Measurements from ENCODE around the gene SDK1. TPM values are rescaled to one million over a fixed set of nuclear protein-coding genes. Genes with fewer than 3 reads are reported as not detected.

The SDK1 gene
- total RNA-seq, 1 donor from 2014 or later: 0.48 TPM

- Mint-ChIP-seq H3K27me3 (ENCODE audit: low read depth) (peaks cover 7% of the 10 kb centered on the region), H3K4me1 (ENCODE audit: low read depth) (no peaks in the 10 kb centered on the region), H3K36me3 (ENCODE audit: low read depth) (no peaks in the 10 kb centered on the region), H3K4me3 (ENCODE audit: low read depth) (no peak overlapping the region), H3K27ac (no peak overlapping the region), H3K9me3 (no peaks in the 10 kb centered on the region)
- intact Hi-C loops (cut with micrococcal nuclease): no loop called here
- no peak for DNase-seq (ENCODE audit: low spot score)
These were observed 137.3 kb downstream of the SDK1 start for GRCh38 chr7:3438352-3438751.

DNA sequence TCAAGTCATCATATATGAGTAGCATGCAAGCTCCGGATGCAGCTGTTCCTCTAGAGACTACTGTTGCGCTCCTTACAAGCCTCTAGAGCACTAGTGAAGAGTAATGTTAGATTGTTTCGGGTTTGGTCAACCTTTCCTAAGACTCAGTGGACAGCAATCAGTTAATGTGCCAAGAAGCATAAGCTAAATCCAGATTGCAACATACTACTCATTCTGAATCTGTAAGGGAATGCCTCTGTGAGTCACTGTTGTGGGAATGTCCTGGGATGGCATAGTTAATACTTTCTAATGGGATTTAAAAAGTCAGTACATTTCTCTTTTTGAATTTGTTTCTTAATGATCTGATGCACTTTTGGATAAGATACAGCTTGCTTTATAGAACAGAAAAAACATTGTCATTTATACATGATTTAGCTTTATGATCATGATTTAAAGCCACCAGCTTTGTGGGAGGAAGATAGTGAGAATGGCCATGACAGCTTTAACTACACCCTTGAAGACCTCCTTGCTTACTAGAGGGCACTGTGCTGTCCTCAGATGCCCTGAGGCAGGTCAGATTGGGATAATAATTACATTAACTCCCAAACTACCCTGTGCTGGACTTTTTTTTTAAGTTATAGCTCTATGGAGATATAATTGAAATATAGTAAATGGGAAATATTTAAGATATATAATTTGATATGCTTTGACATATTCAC lies 138.4 kb downstream of the SDK1 start:
- Mint-ChIP-seq H3K9me3 (no peaks in the 10 kb centered on the region), H3K27me3 (ENCODE audit: low read depth) (peaks cover 11% of the 10 kb centered on the region), H3K4me1 (ENCODE audit: low read depth) (no peaks in the 10 kb centered on the region), H3K36me3 (ENCODE audit: low read depth) (no peaks in the 10 kb centered on the region), H3K4me3 (ENCODE audit: low read depth) (no peak overlapping the region), H3K27ac (no peak overlapping the region)
- no peak for DNase-seq (ENCODE audit: low spot score)
- intact Hi-C loops (cut with micrococcal nuclease): no loop called here

DNA sequence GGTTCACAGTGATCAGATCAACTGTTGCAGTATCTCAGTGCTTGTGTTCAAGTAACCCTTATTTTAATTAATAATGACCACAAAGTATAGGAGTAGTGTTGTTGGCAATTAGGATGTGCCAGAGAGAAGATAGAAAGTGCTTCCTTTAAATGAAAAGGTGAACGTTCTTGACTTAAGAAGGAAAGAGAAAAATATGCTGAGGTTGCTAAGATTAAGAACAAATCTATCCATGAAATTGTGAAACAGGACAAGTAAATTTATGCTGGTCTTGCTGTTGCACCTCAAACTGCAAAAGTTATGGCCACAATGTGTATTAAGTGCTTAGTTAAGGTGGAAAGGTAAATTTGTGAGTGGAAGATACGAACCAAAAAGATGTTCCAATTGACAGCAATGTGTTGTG lies 139.5 kb downstream of the SDK1 start:
- no peak overlapping the region for H3K4me3 Mint-ChIP-seq (ENCODE audit: low read depth)
- intact Hi-C loops (cut with micrococcal nuclease): no loop called here
- H3K27ac Mint-ChIP-seq: no peak overlapping the region
- no peak for DNase-seq (ENCODE audit: low spot score)
- H3K27me3 Mint-ChIP-seq (ENCODE audit: low read depth): peaks cover 14% of the 10 kb centered on the region
- H3K4me1 Mint-ChIP-seq (ENCODE audit: low read depth): no peaks in the 10 kb centered on the region
- H3K36me3 Mint-ChIP-seq (ENCODE audit: low read depth): no peaks in the 10 kb centered on the region
- H3K9me3 Mint-ChIP-seq: peaks cover 1% of the 10 kb centered on the region

DNA sequence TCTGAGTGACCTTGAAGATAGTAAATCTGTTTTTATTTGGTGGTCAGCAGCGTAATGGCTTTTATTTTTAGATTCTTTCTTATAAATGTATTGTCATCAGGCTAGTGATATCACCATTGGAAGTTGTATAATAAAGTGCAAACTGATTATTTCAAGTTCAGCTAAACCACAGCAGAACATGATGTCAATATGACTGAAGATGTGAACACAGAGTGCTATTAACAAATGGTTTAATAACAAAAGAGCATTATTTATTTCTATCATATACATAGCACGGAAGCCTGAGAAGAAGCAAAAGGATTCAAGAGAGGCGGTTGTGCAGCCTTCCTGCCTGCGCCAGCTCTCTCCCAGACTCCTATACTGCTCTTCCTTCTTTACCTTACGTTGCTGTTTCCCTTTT lies 142.7 kb downstream of the SDK1 start:
- intact Hi-C loops (cut with micrococcal nuclease): no loop called here
- no peak overlapping the region for H3K27ac Mint-ChIP-seq
- H3K9me3 Mint-ChIP-seq: peaks cover 12% of the 10 kb centered on the region
- H3K36me3 Mint-ChIP-seq (ENCODE audit: low read depth): no peaks in the 10 kb centered on the region
- H3K4me3 Mint-ChIP-seq (ENCODE audit: low read depth): no peak overlapping the region
- H3K27me3 Mint-ChIP-seq (ENCODE audit: low read depth): peaks cover 18% of the 10 kb centered on the region
- H3K4me1 Mint-ChIP-seq (ENCODE audit: low read depth): no peaks in the 10 kb centered on the region
- DNase-seq (ENCODE audit: low spot score): no peak

- peaks cover 12% of the 10 kb centered on the region for H3K9me3 Mint-ChIP-seq
- no peak overlapping the region for H3K4me3 Mint-ChIP-seq (ENCODE audit: low read depth)
- intact Hi-C loops (cut with micrococcal nuclease): no loop called here
- peaks cover 19% of the 10 kb centered on the region for H3K27me3 Mint-ChIP-seq (ENCODE audit: low read depth)
- H3K36me3 Mint-ChIP-seq (ENCODE audit: low read depth): no peaks in the 10 kb centered on the region
- H3K4me1 Mint-ChIP-seq (ENCODE audit: low read depth): no peaks in the 10 kb centered on the region
- DNase-seq (ENCODE audit: low spot score): no peak
- no peak overlapping the region for H3K27ac Mint-ChIP-seq
These were observed 145.7 kb downstream of the SDK1 start for GRCh38 chr7:3446786-3447185.

GRCh38 chr7:3451701-3452100 lies 150.6 kb downstream of the SDK1 start:
- H3K27ac Mint-ChIP-seq: no peak overlapping the region
- H3K36me3 Mint-ChIP-seq (ENCODE audit: low read depth): no peaks in the 10 kb centered on the region
- peaks cover 2% of the 10 kb centered on the region for H3K27me3 Mint-ChIP-seq (ENCODE audit: low read depth)
- no peak overlapping the region for H3K4me3 Mint-ChIP-seq (ENCODE audit: low read depth)
- H3K9me3 Mint-ChIP-seq: peaks cover 8% of the 10 kb centered on the region
- intact Hi-C loops (cut with micrococcal nuclease): no loop called here
- H3K4me1 Mint-ChIP-seq (ENCODE audit: low read depth): peaks cover 4% of the 10 kb centered on the region
- DNase-seq (ENCODE audit: low spot score): no peak

- intact Hi-C loops (cut with micrococcal nuclease): no loop called here
- no peaks in the 10 kb centered on the region for H3K36me3 Mint-ChIP-seq (ENCODE audit: low read depth)
- no peak for DNase-seq (ENCODE audit: low spot score)
- H3K9me3 Mint-ChIP-seq: peaks cover 13% of the 10 kb centered on the region
- H3K4me1 Mint-ChIP-seq (ENCODE audit: low read depth): peaks cover 4% of the 10 kb centered on the region
- no peak overlapping the region for H3K27ac Mint-ChIP-seq
- peaks cover 2% of the 10 kb centered on the region for H3K27me3 Mint-ChIP-seq (ENCODE audit: low read depth)
- no peak overlapping the region for H3K4me3 Mint-ChIP-seq (ENCODE audit: low read depth)
These were observed 152.3 kb downstream of the SDK1 start for GRCh38 chr7:3453398-3453797.

DNA sequence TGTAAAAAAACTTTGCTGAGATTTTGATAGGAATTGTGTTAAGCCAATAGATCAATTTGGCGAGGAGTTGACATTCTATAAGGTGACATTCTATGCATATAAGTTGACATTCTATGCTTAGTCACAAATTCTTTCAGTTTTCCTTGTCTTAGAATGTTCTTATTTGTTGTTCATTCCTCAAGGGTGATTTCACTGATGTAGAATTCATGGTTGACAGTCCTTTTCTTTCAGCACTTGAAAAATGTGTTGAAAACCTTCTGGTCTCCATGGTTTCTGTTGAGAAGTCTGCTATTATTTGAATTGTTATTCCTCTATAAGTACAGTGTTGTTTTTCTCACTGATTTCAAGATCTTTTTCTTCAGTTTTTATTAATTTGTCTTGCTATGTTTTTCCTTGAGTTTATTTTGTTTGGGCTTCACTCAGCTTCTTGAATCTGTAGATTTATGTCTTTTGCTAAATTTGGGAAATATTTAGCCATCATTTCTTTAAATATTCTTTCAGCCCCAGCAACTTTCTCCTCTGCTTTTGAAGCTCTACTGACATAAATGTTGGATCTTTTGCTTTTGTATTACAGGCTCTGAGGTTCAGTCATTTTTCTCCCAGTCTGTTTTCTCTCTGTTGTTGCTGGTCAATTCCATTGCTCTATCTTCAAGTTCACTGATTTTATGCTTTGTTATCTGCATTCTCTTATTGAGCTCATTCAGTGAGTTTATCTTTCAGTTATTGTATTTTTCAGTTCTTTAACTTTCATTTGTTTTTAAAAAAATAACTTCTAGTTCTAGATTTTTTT lies 154.9 kb downstream of the SDK1 start:
- intact Hi-C loops (cut with micrococcal nuclease): no loop called here
- peaks cover 11% of the 10 kb centered on the region for H3K4me1 Mint-ChIP-seq (ENCODE audit: low read depth)
- H3K36me3 Mint-ChIP-seq (ENCODE audit: low read depth): no peaks in the 10 kb centered on the region

GRCh38 chr7:3459111-3459510 lies 158.1 kb downstream of the SDK1 start:
- Mint-ChIP-seq H3K36me3 (ENCODE audit: low read depth) (no peaks in the 10 kb centered on the region), H3K27ac (no peak overlapping the region), H3K4me1 (ENCODE audit: low read depth) (peaks cover 29% of the 10 kb centered on the region), H3K27me3 (ENCODE audit: low read depth) (no peaks in the 10 kb centered on the region), H3K4me3 (ENCODE audit: low read depth) (no peak overlapping the region), H3K9me3 (peaks cover 13% of the 10 kb centered on the region)
- intact Hi-C loops (cut with micrococcal nuclease): no loop called here
- DNase-seq (ENCODE audit: low spot score): no peak

More for the DNA sequence above, 154.9 kb downstream of the SDK1 start:
- Mint-ChIP-seq H3K27me3 (ENCODE audit: low read depth) (no peaks in the 10 kb centered on the region), H3K9me3 (peaks cover 13% of the 10 kb centered on the region), H3K27ac (no peak overlapping the region), H3K4me3 (ENCODE audit: low read depth) (no peak overlapping the region)
- no peak for DNase-seq (ENCODE audit: low spot score)

GRCh38 chr7:3461923-3462322 lies 160.9 kb downstream of the SDK1 start:
- peak; percentile 61 for DNase-seq (ENCODE audit: low spot score)
- intact Hi-C loops (cut with micrococcal nuclease): loop anchor here (2.0 kb wide), 1 partner anchor 161 kb away; the partner anchor contains the start of gene SDK1
- Mint-ChIP-seq H3K27me3 (ENCODE audit: low read depth) (no peaks in the 10 kb centered on the region), H3K4me1 (ENCODE audit: low read depth) (peaks cover 35% of the 10 kb centered on the region), H3K4me3 (ENCODE audit: low read depth) (peak overlapping the region; percentile 55), H3K36me3 (ENCODE audit: low read depth) (no peaks in the 10 kb centered on the region), H3K27ac (peak overlapping the region; percentile 76), H3K9me3 (peaks cover 6% of the 10 kb centered on the region)

DNA sequence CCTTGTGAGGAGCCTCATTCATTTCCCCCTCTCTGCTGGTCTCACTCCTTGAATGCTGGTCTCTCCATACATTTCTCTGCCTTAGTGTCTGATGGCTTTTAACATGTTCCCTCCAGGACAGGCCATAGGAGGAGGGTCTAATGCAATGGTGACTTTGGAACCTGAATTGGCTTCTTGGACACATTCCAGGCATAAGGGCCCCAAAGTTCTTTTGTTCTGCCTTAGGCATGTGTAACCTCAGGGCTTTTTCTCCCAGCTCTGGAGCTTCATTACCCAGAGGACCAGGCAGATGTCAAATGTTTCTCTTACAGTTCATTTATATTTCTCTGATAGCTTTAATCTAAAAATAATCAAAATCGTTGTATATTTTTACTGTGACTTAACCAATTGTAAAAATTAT lies 162.6 kb downstream of the SDK1 start:
- Mint-ChIP-seq H3K27ac (no peak overlapping the region), H3K27me3 (ENCODE audit: low read depth) (no peaks in the 10 kb centered on the region), H3K9me3 (no peaks in the 10 kb centered on the region), H3K36me3 (ENCODE audit: low read depth) (no peaks in the 10 kb centered on the region), H3K4me3 (ENCODE audit: low read depth) (no peak overlapping the region), H3K4me1 (ENCODE audit: low read depth) (peaks cover 35% of the 10 kb centered on the region)
- DNase-seq (ENCODE audit: low spot score): no peak
- intact Hi-C loops (cut with micrococcal nuclease): loop anchor here (2.0 kb wide), 1 partner anchor 163 kb away; the partner anchor contains the start of gene SDK1

- Mint-ChIP-seq H3K4me3 (ENCODE audit: low read depth) (no peak overlapping the region), H3K4me1 (ENCODE audit: low read depth) (peaks cover 31% of the 10 kb centered on the region), H3K9me3 (no peaks in the 10 kb centered on the region), H3K27me3 (ENCODE audit: low read depth) (no peaks in the 10 kb centered on the region), H3K27ac (peak overlapping the region; percentile 60), H3K36me3 (ENCODE audit: low read depth) (no peaks in the 10 kb centered on the region)
- intact Hi-C loops (cut with micrococcal nuclease): no loop called here
- no peak for DNase-seq (ENCODE audit: low spot score)
These were observed 164.0 kb downstream of the SDK1 start for GRCh38 chr7:3464900-3465622.

- no peak for DNase-seq (ENCODE audit: low spot score)
- intact Hi-C loops (cut with micrococcal nuclease): no loop called here
- H3K27ac Mint-ChIP-seq: no peak overlapping the region
- peaks cover 25% of the 10 kb centered on the region for H3K4me1 Mint-ChIP-seq (ENCODE audit: low read depth)
- no peak overlapping the region for H3K4me3 Mint-ChIP-seq (ENCODE audit: low read depth)
- H3K27me3 Mint-ChIP-seq (ENCODE audit: low read depth): no peaks in the 10 kb centered on the region
- H3K36me3 Mint-ChIP-seq (ENCODE audit: low read depth): no peaks in the 10 kb centered on the region
- H3K9me3 Mint-ChIP-seq: no peaks in the 10 kb centered on the region
These were observed 165.2 kb downstream of the SDK1 start for GRCh38 chr7:3466261-3466660.
